HFFc6 (cell line): ENCODE data around the gene ALCAM. TPM values are rescaled to one million over a fixed set of nuclear protein-coding genes. Genes with fewer than 3 reads are reported as not detected.
A peak's percentile ranks its signal among the peaks of the same experiment; 100 is the strongest.

ENCODE experiments used
- DNase-seq: peaks from one replicate; pipeline ENCODE4 v3.0.0-alpha.2; 2018
- H3K27ac Mint-ChIP-seq: 2 replicates; pipeline ENCODE4 v1.8.0; 2020; ENCODE audit warnings: mild to moderate bottlenecking, mixed read lengths
- H3K27me3 Mint-ChIP-seq: 2 replicates; pipeline ENCODE4 v1.8.0; 2021; ENCODE audit warnings: mild to moderate bottlenecking, moderate library complexity, mixed read lengths; ENCODE audit not compliant: insufficient read depth
- H3K36me3 Mint-ChIP-seq: 2 replicates; pipeline ENCODE4 v1.8.0; 2021; ENCODE audit warnings: low read depth, mixed read lengths
- H3K4me1 Mint-ChIP-seq: 2 replicates; pipeline ENCODE4 v1.8.0; 2020; ENCODE audit warnings: low read depth, mixed read lengths
- H3K4me3 Mint-ChIP-seq: 2 replicates; pipeline ENCODE4 v1.8.0; 2020; ENCODE audit warnings: mild to moderate bottlenecking, moderate library complexity, mixed read lengths
- H3K9me3 Mint-ChIP-seq: 2 replicates; pipeline ENCODE4 v1.8.0; 2020; ENCODE audit warnings: mild to moderate bottlenecking, mixed read lengths
- CTCF ChIP-seq: fragments of 200-600 bp; sonication (generic); IDR thresholded peaks from 2 replicates; pipeline ENCODE4 v1.5.0; 2021; ENCODE audit warnings: antibody characterized with exemption, mild to moderate bottlenecking
- total RNA-seq, 6 experiments: library from RNA; stranded (reverse); fragmentation: NEBNext Ultra II Directional; extraction: Animal tissue kit (Norgen Biotek cat#: 25700); gene quantifications; 2 replicates in 1 of 6; 3 replicates in 5 of 6; pipeline ENCODE4 v1.2.3, GENCODE V29; 2021

Gene ALCAM
- total RNA-seq, 6 experiments from 2014 or later = 307 to 420 (median 361) TPM

- Mint-ChIP-seq H3K4me3 (no peak overlapping the region), H3K27ac (no peak overlapping the region), H3K4me1 (peaks cover 37% of the 10 kb centered on the region), H3K27me3 (no peaks in the 10 kb centered on the region), H3K9me3 (peaks cover 37% of the 10 kb centered on the region), H3K36me3 (peaks cover 40% of the 10 kb centered on the region)
- no peak for DNase-seq
- TF ChIP-seq CTCF = no peak
Observed at GRCh38 chr3:105394177-105394576, 27.5 kb downstream of the ALCAM start.

- no peak for DNase-seq
- Mint-ChIP-seq H3K4me1 (peaks cover 60% of the 10 kb centered on the region), H3K27ac (no peak overlapping the region), H3K9me3 (peaks cover 3% of the 10 kb centered on the region), H3K4me3 (no peak overlapping the region), H3K36me3 (peaks cover 17% of the 10 kb centered on the region), H3K27me3 (no peaks in the 10 kb centered on the region)
- TF ChIP-seq CTCF = no peak
Observed at GRCh38 chr3:105397974-105398373, 31.3 kb downstream of the ALCAM start.

GRCh38 chr3:105398437-105398836, 31.7 kb downstream of the ALCAM start:
- no peak for DNase-seq
- no peak overlapping the region for H3K4me3 Mint-ChIP-seq
- H3K36me3 Mint-ChIP-seq = peaks cover 17% of the 10 kb centered on the region
- TF ChIP-seq CTCF = no peak
- peaks cover 65% of the 10 kb centered on the region for H3K4me1 Mint-ChIP-seq
- no peaks in the 10 kb centered on the region for H3K27me3 Mint-ChIP-seq
- peak overlapping the region; percentile 40; the same call in 1 of the 2 replicates for H3K27ac Mint-ChIP-seq
- peaks cover 5% of the 10 kb centered on the region; the same call in 1 of the 2 replicates for H3K9me3 Mint-ChIP-seq

GRCh38 chr3:105399062-105399461, 32.4 kb downstream of the ALCAM start:
- H3K4me3 Mint-ChIP-seq = no peak overlapping the region
- no peak for TF ChIP-seq CTCF

GRCh38 chr3:105399611-105400010, 32.9 kb downstream of the ALCAM start:
- Mint-ChIP-seq H3K9me3 (peaks cover 13% of the 10 kb centered on the region; the same call in 1 of the 2 replicates), H3K27me3 (peaks cover 3% of the 10 kb centered on the region), H3K27ac (peak overlapping the region; percentile 33; the same call in 1 of the 2 replicates), H3K4me1 (peaks cover 72% of the 10 kb centered on the region), H3K4me3 (no peak overlapping the region), H3K36me3 (peaks cover 25% of the 10 kb centered on the region)
- TF ChIP-seq CTCF = no peak
- no peak for DNase-seq

More at GRCh38 chr3:105399062-105399461, 32.4 kb downstream of the ALCAM start:
- Mint-ChIP-seq H3K36me3 (peaks cover 22% of the 10 kb centered on the region), H3K27me3 (no peaks in the 10 kb centered on the region), H3K4me1 (peaks cover 71% of the 10 kb centered on the region), H3K27ac (peak overlapping the region; percentile 40; the same call in 1 of the 2 replicates), H3K9me3 (peaks cover 11% of the 10 kb centered on the region; the same call in 1 of the 2 replicates)
- no peak for DNase-seq
